NCI-H82 (cell line): Measurements from ENCODE around the gene POTEG.
"Not testable (repeated sequence)": the region's sequence is repeated elsewhere in the genome, so short reads cannot be mapped to it uniquely, and the experiment has no call there.

ENCODE experiments used
- DNase-seq: peaks from one replicate; lab custom pipeline; 2025; lab: John Stamatoyannopoulos, UW

POTEG gene

GRCh38 chr14:19434241-19434640, at the start of gene POTEG:
TSS of gene POTEG (minus strand) at chr14:19434341. CDS start at chr14:19434289, 52 bp downstream.
- not testable (repeated sequence) for DNase-seq

- not testable (repeated sequence) for DNase-seq
These were observed 48.0 kb upstream of the POTEG start for GRCh38 chr14:19482093-19482492.

GRCh38 chr14:19481421-19481820, 47.3 kb upstream of the POTEG start:
- DNase-seq: not testable (repeated sequence)

- not testable (repeated sequence) for DNase-seq
These were observed 46.4 kb upstream of the POTEG start for GRCh38 chr14:19480491-19480890.

GRCh38 chr14:19445761-19446160, 11.6 kb upstream of the POTEG start:
- DNase-seq: not testable (repeated sequence)

GRCh38 chr14:19439826-19440225, 5.7 kb upstream of the POTEG start:
- not testable (repeated sequence) for DNase-seq

- DNase-seq: not testable (repeated sequence)
These were observed 5.1 kb upstream of the POTEG start for GRCh38 chr14:19439219-19439618.

- not testable (repeated sequence) for DNase-seq
These were observed 2.9 kb upstream of the POTEG start for GRCh38 chr14:19437126-19437443.

GRCh38 chr14:19436311-19437125, 2.4 kb upstream of the POTEG start:
- not testable (repeated sequence) for DNase-seq

- DNase-seq: not testable (repeated sequence)
These were observed 1.7 kb upstream of the POTEG start for GRCh38 chr14:19435852-19436251.

GRCh38 chr14:19434891-19435290, 750 bp upstream of the POTEG start:
- not testable (repeated sequence) for DNase-seq

- DNase-seq: not testable (repeated sequence)
These were observed 376 bp downstream of the POTEG start for GRCh38 chr14:19433765-19434164.

- not testable (repeated sequence) for DNase-seq
These were observed 25.6 kb downstream of the POTEG start for GRCh38 chr14:19408519-19408918.

- DNase-seq: not testable (repeated sequence)
These were observed 32.0 kb downstream of the POTEG start for GRCh38 chr14:19402097-19402496.

GRCh38 chr14:19394727-19395126, 39.4 kb downstream of the POTEG start:
- DNase-seq: not testable (repeated sequence)

- DNase-seq: not testable (repeated sequence)
These were observed 43.9 kb downstream of the POTEG start for GRCh38 chr14:19390230-19390629.

GRCh38 chr14:19388741-19389140, 45.4 kb downstream of the POTEG start:
- not testable (repeated sequence) for DNase-seq

- DNase-seq: not testable (repeated sequence)
These were observed 47.1 kb downstream of the POTEG start for GRCh38 chr14:19386996-19387395.

GRCh38 chr14:19386309-19386708, 47.8 kb downstream of the POTEG start:
- DNase-seq: not testable (repeated sequence)

GRCh38 chr14:19384088-19384781, 49.9 kb downstream of the POTEG start:
- DNase-seq: not testable (repeated sequence)

GRCh38 chr14:19383008-19383584, 51.0 kb downstream of the POTEG start:
- DNase-seq: not testable (repeated sequence)

GRCh38 chr14:19380137-19380536, 54.0 kb downstream of the POTEG start:
- DNase-seq: not testable (repeated sequence)

- DNase-seq: not testable (repeated sequence)
These were observed 59.7 kb downstream of the POTEG start for GRCh38 chr14:19374451-19374903.
